H9 (cell line): ENCODE results near the gene KCTD4. TPM values are rescaled to one million over a fixed set of nuclear protein-coding genes. Genes with fewer than 3 reads are reported as not detected.

Experiments
- DNase-seq: peaks from one replicate; pipeline ENCODE4 v3.0.0-alpha.2; 2017
- H2AFZ ChIP-seq: one replicate; pipeline ENCODE4 v1.6.1; 2013; ENCODE audit warnings: mild to moderate bottlenecking, low read length, control low read depth, moderate library complexity
- H2AK5ac ChIP-seq: 2 replicates; pipeline ENCODE4 v1.6.1; 2013; ENCODE audit warnings: low read length, control low read depth, mixed read lengths; ENCODE audit not compliant: insufficient read length
- H2BK120ac ChIP-seq: one replicate; pipeline ENCODE4 v1.6.1; 2013; ENCODE audit warnings: low read depth, mild to moderate bottlenecking, low read length, control low read depth, inconsistent platforms; ENCODE audit not compliant: poor library complexity, severe bottlenecking
- H2BK12ac ChIP-seq: 2 replicates; pipeline ENCODE4 v1.6.1; 2013; ENCODE audit warnings: low read length, control low read depth, mixed read lengths, low read depth; ENCODE audit not compliant: insufficient read length
- H2BK15ac ChIP-seq: 2 replicates; pipeline ENCODE4 v1.6.1; 2013; ENCODE audit warnings: low read depth, low read length, control low read depth
- H2BK20ac ChIP-seq: one replicate; pipeline ENCODE4 v1.6.1; 2013; ENCODE audit warnings: low read depth, mild to moderate bottlenecking, low read length, control low read depth, inconsistent platforms; ENCODE audit not compliant: poor library complexity, severe bottlenecking
- H2BK5ac ChIP-seq: 2 replicates; pipeline ENCODE4 v1.6.1; 2013; ENCODE audit warnings: low read length, control low read depth, mixed read lengths; ENCODE audit not compliant: insufficient read length
- H3K14ac ChIP-seq: 2 replicates; pipeline ENCODE4 v1.6.1; 2013; ENCODE audit warnings: low read length, control low read depth; ENCODE audit not compliant: insufficient read depth
- H3K18ac ChIP-seq: 2 replicates; pipeline ENCODE4 v1.6.1; 2013; ENCODE audit warnings: low read depth, mild to moderate bottlenecking, mixed read lengths, low read length, control low read depth; ENCODE audit not compliant: insufficient read length
- H3K23ac ChIP-seq: 2 replicates; pipeline ENCODE4 v1.6.1; 2013; ENCODE audit warnings: low read length, control low read depth, mixed read lengths, low read depth; ENCODE audit not compliant: insufficient read length
- H3K23me2 ChIP-seq: 2 replicates; pipeline ENCODE4 v1.6.1; 2013; ENCODE audit warnings: low read depth, mild to moderate bottlenecking, mixed read lengths, low read length, control low read depth; ENCODE audit not compliant: insufficient read length, poor library complexity, severe bottlenecking
- H3K27ac ChIP-seq: 2 replicates; pipeline ENCODE4 v1.5.1; 2013; ENCODE audit warnings: low read length, control low read depth, mixed read lengths, low read depth; ENCODE audit not compliant: insufficient read length
- H3K27me3 ChIP-seq: 2 replicates; pipeline ENCODE4 v1.6.1; 2013; ENCODE audit warnings: low read length, control low read depth, inconsistent platforms; ENCODE audit not compliant: insufficient read depth
- H3K4ac ChIP-seq: 2 replicates; pipeline ENCODE4 v1.6.1; 2013; ENCODE audit warnings: low read depth, mild to moderate bottlenecking, control low read depth, inconsistent platforms, low read length, moderate library complexity
- H3K4me1 ChIP-seq: 2 replicates; pipeline ENCODE4 v1.6.1; 2013; ENCODE audit warnings: low read length, control low read depth, inconsistent platforms; ENCODE audit not compliant: insufficient read depth
- H3K4me2 ChIP-seq: 2 replicates; pipeline ENCODE4 v1.6.1; 2013; ENCODE audit warnings: low read length, control low read depth, mixed read lengths; ENCODE audit not compliant: insufficient read length, insufficient read depth
- H3K56ac ChIP-seq: 2 replicates; pipeline ENCODE4 v1.6.1; 2013; ENCODE audit warnings: low read depth, mild to moderate bottlenecking, mixed read lengths, low read length, control low read depth; ENCODE audit not compliant: insufficient read length
- H3K79me1 ChIP-seq: 2 replicates; pipeline ENCODE4 v1.6.1; 2013; ENCODE audit warnings: low read depth, mild to moderate bottlenecking, moderate library complexity, low read length, control low read depth, inconsistent platforms; ENCODE audit not compliant: insufficient read depth, poor library complexity, severe bottlenecking
- H3K79me2 ChIP-seq: 2 replicates; pipeline ENCODE4 v1.6.1; 2013; ENCODE audit warnings: low read length, control low read depth, inconsistent platforms; ENCODE audit not compliant: insufficient read depth
- H3K9ac ChIP-seq: 2 replicates; pipeline ENCODE4 v1.6.1; 2013; ENCODE audit warnings: low read length, control low read depth, mixed read lengths; ENCODE audit not compliant: insufficient read length; ENCODE audit errors: extremely low read depth
- H3K9me3 ChIP-seq: one replicate; pipeline ENCODE4 v1.6.1; 2013; ENCODE audit warnings: low read depth, low read length, inconsistent platforms; ENCODE audit not compliant: control insufficient read depth
- H3T11ph ChIP-seq: one replicate; pipeline ENCODE4 v1.6.1; 2013; ENCODE audit warnings: mild to moderate bottlenecking, low read length, control low read depth, inconsistent platforms
- H4K20me1 ChIP-seq: one replicate; pipeline ENCODE4 v1.6.1; 2013; ENCODE audit not compliant: control insufficient read depth, insufficient read length, insufficient read depth
- H4K5ac ChIP-seq: 2 replicates; pipeline ENCODE4 v1.6.1; 2013; ENCODE audit warnings: low read depth, mild to moderate bottlenecking, mixed read lengths, low read length, control low read depth; ENCODE audit not compliant: insufficient read length
- H4K8ac ChIP-seq: replicated peaks from 2 replicates; pipeline ENCODE4 v1.6.1; 2013; ENCODE audit warnings: low read length, control low read depth, mixed read lengths, low read depth; ENCODE audit not compliant: insufficient read length
- H4K91ac ChIP-seq: 2 replicates; pipeline ENCODE4 v1.6.1; 2013; ENCODE audit warnings: low read depth, mild to moderate bottlenecking, moderate library complexity, mixed read lengths, low read length, control low read depth; ENCODE audit not compliant: insufficient read length
- H3K27ac Mint-ChIP-seq, 3 experiments: 2 replicates in 2 of 3; 3 replicates in 1 of 3; pipeline ENCODE4 v1.8.0; 2020 to 2021; ENCODE audit warnings: mixed read lengths in 3 of 3, mild to moderate bottlenecking in 1 of 3, moderate library complexity in 1 of 3
- H3K27me3 Mint-ChIP-seq: 2 replicates; pipeline ENCODE4 v1.8.0; 2021; ENCODE audit warnings: low read depth, mild to moderate bottlenecking, moderate library complexity, mixed read lengths
- H3K36me3 Mint-ChIP-seq, 3 experiments: 2 replicates in 2 of 3; 3 replicates in 1 of 3; pipeline ENCODE4 v1.8.0; 2020 to 2021; ENCODE audit warnings: low read depth in 3 of 3, mixed read lengths in 3 of 3; ENCODE audit not compliant: insufficient read depth in 1 of 3
- H3K4me1 Mint-ChIP-seq, 2 experiments: 2 replicates each; pipeline ENCODE4 v1.8.0; 2020; ENCODE audit warnings: mixed read lengths in 2 of 2
- H3K4me3 Mint-ChIP-seq, 2 experiments: 2 replicates in 1 of 2; 3 replicates in 1 of 2; pipeline ENCODE4 v1.8.0; 2020 to 2021; ENCODE audit warnings: mild to moderate bottlenecking in 2 of 2, mixed read lengths in 2 of 2, moderate library complexity in 1 of 2
- H3K9me3 Mint-ChIP-seq, 2 experiments: 2 replicates in 1 of 2; 3 replicates in 1 of 2; pipeline ENCODE4 v1.8.0; 2020; ENCODE audit warnings: mild to moderate bottlenecking in 2 of 2, mixed read lengths in 2 of 2, moderate library complexity in 1 of 2
- WGBS: extraction: QIAGEN DNeasy Blood & Tissue Kit; methylation state at CpG from one replicate; pipeline ENCODE4 v1.1.7; 2013; ENCODE audit warnings: missing lambda C conversion rate, low lambda C conversion rate, mixed read lengths; ENCODE audit not compliant: insufficient read length; ENCODE audit errors: extremely low coverage; 5-methylcytosine and 5-hydroxymethylcytosine counted together
- total RNA-seq: library from RNA; stranded (reverse); gene quantifications from 2 replicates; pipeline ENCODE4 v1.2.1, GENCODE V29; 2021
- TF ChIP-seq, protein P1 (sequence below): fragments of 200-600 bp; sonication (generic); conservative IDR thresholded peaks from 3 replicates; pipeline ENCODE4 v1.8.0; 2021; ENCODE audit warnings: antibody characterized with exemption, mild to moderate bottlenecking

Gene KCTD4
- total RNA-seq, 1 experiment from 2014 or later = not detected

DNA sequence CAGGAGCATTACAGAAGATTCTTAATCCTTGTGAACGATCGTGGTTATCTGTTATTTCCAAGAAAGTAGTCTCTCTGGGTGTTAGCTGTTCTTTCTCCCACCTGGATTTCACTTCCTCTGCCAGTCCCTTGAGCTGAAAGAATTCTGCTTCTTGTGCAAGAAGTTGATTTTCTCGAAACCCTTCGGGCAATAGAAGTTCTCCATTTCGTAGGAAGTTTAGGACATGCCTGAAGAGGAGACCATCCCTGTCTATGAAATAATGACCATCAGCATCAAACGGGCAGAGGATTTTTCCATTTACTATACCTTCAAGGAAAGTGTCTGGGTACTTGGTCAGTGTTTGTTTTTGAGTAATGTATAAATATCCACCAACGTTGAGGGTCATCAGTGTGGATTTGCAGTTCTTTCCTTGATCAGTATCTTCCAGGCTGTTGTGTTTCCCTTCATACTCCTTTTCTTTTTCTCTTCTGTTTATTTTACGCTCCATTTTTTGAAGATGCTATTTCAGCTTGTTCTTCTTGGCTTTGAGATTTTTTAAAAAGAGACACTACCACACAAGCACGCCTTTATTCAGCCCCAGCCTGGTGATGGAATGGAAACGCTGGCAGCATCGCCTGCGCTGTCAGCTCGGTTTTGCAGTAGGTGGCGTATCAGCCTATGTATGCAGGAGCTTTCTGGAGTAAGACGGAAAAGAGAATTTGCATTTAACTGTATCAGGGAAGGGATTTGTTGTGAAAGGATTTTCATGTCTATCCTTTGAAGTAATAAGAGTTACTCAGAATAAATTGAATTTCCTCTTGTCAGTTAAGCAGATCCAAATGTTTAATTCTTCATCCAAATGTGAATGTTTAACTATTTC lies 6.5 kb downstream of the KCTD4 start:
- Mint-ChIP-seq H3K27me3 (no peaks in the 10 kb centered on the region), H3K36me3 (peaks cover 0 to 2% (median 0%) of the 10 kb centered on the region in 3 experiments; a peak in 1 of 7 replicates), H3K9me3 (no peaks in the 10 kb centered on the region), H3K4me1 (peaks cover 11 to 15% of the 10 kb centered on the region in 2 experiments), H3K27ac (peak overlapping the region in 2 of 3 experiments; percentile 55 to 82; a peak in 3 of 7 replicates), H3K4me3 (no peak overlapping the region)
- H3K27ac ChIP-seq = no peak overlapping the region
- H3K56ac ChIP-seq = no peak overlapping the region
- no peak overlapping the region for H4K91ac ChIP-seq
- H4K20me1 ChIP-seq = no peaks in the 10 kb centered on the region
- no peak overlapping the region for H2BK15ac ChIP-seq
- H3K27me3 ChIP-seq = no peaks in the 10 kb centered on the region
- H3T11ph ChIP-seq = no peak overlapping the region
- H3K4me2 ChIP-seq = no peak overlapping the region
- no peaks in the 10 kb centered on the region for H3K79me1 ChIP-seq
- H4K8ac ChIP-seq = no peak overlapping the region
- TF ChIP-seq, protein P1, sequence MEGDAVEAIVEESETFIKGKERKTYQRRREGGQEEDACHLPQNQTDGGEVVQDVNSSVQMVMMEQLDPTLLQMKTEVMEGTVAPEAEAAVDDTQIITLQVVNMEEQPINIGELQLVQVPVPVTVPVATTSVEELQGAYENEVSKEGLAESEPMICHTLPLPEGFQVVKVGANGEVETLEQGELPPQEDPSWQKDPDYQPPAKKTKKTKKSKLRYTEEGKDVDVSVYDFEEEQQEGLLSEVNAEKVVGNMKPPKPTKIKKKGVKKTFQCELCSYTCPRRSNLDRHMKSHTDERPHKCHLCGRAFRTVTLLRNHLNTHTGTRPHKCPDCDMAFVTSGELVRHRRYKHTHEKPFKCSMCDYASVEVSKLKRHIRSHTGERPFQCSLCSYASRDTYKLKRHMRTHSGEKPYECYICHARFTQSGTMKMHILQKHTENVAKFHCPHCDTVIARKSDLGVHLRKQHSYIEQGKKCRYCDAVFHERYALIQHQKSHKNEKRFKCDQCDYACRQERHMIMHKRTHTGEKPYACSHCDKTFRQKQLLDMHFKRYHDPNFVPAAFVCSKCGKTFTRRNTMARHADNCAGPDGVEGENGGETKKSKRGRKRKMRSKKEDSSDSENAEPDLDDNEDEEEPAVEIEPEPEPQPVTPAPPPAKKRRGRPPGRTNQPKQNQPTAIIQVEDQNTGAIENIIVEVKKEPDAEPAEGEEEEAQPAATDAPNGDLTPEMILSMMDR = peak; percentile 57
- H3K9ac ChIP-seq = no peak overlapping the region
- no CpG with 5 or more reads among the region's 15 CpGs for WGBS
- H2BK5ac ChIP-seq = no peak overlapping the region
- no peak overlapping the region for H2BK20ac ChIP-seq
- no peak overlapping the region for H4K5ac ChIP-seq
- H3K79me2 ChIP-seq = no peaks in the 10 kb centered on the region
- no peaks in the 10 kb centered on the region for H3K23me2 ChIP-seq
- H2BK120ac ChIP-seq = no peak overlapping the region
- H2AK5ac ChIP-seq = no peak overlapping the region
- no peak overlapping the region for H3K18ac ChIP-seq
- no peaks in the 10 kb centered on the region for H3K9me3 ChIP-seq
- no peak overlapping the region for H3K4ac ChIP-seq
- H3K23ac ChIP-seq = no peak overlapping the region
- no peak overlapping the region for H2AFZ ChIP-seq
- peak; percentile 43 for DNase-seq
- H3K4me1 ChIP-seq = no peaks in the 10 kb centered on the region
- no peak overlapping the region for H3K14ac ChIP-seq
- H2BK12ac ChIP-seq = no peak overlapping the region
